Fibroblast of skin of right quadriceps (primary cell): Measurements from ENCODE around the gene CHMP3.
"Not testable (repeated sequence)": the region's sequence is repeated elsewhere in the genome, so short reads cannot be mapped to it uniquely, and the experiment has no call there.

Experiments used
- DNase-seq: peaks from one replicate; pipeline ENCODE4 v3.0.0-alpha.2; 2013

Gene CHMP3

DNA sequence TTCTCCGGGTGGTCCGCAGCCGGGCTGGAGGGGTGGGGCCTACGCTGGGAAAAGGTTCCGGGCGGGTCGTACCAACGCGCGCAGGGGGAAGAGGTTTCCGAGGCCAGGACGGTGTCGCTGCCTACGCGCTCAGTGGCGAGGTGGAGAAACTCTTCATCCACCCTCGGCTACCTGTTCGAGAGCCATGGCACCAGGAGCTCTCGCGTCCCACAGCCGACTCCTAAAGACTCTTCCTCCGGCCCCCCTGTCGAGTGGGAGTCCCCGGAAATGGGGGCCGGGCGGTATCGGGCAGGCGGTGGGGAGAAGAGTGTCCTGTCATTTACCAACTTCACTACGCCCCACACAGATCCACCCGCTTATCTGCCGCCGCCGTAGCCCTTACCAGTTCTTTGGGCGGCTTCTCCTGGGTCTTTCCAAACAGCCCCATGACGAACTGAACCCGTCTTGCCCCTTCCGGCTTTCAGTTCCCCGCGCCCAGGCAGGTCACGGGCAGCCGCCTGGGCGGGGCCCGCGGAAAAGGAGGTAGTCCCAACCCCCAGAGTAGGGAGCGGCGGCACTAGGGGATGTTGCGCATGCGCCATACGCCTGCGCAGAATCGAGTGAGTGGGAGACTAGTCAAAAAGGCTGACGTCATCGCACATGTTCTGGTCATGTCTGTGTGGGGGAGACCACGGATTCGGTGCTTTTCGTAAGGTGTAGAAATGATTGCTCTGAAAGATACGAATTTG, at the start of gene CHMP3:
Gene CHMP3, minus strand, starts transcription at position 522 of the 728 bp plus-strand sequence. Its CDS starts 95 bp downstream, at position 427.
- peak; percentile 98 for DNase-seq

DNA sequence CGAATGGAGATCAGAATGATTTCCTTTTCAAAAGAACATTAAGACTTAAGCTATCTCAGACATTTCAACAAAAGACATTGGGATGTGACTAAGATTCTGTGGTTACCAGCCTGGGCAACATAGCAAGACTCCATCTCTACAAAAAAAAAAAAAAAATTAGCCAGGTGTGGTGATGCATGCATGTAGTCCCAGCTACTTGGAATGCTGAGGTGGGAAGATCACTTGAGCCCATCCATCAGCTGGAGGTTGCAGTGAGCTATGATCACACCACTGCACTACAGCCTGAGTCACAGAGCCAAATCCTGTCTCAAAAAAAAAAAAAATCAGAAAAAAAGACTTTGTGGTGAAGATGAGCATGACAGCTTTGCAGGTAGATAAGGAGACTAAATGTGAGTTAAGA, 47.6 kb upstream of the CHMP3 start:
- no peak for DNase-seq

DNA sequence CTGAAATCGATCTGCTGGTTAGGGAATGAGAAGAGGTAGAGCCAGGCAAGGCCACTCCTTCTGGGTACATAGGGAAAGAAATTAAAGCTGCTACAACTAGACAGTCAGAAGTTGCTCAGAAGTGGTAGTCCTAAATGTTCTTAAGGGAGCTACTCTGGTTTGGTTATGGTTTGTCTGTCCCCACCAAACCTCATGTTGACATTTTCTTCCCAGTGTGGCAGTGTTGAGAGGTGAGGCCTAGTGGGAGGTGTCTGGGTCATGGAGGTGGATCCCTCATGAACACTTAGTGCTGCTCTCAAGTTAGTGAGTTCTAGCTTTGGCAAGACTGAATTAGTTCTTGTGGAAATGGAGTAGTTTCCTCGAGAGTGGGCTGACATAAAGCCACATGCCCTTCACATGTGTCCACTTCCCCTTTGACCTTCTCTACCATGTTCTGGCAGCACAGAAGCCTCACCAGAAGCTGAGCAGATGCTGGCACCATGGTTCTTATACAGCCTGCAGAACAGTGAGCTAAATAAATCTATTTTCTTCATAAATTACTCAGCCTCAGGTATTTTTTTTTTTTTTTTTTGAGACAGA, 45.7 kb upstream of the CHMP3 start:
- DNase-seq: no peak

DNA sequence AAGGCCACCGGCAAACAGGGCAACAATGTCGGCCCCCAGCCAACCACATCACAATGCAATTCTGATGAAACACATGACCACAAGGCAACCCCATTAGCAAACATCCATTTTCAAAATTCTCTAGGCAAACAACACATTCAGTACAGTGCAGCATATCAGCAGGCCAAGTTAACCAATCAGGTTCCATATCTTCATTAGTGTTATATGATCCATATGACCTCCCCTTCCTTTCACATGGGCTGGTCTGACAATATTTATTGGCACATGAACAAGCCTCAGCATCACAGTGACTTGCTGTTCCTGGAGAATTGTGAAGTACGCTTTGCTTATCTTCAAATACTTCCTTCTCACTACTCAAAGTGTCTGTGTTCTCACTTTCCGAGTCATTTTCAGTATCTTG, 40.7 kb upstream of the CHMP3 start:
- DNase-seq: no peak

DNA sequence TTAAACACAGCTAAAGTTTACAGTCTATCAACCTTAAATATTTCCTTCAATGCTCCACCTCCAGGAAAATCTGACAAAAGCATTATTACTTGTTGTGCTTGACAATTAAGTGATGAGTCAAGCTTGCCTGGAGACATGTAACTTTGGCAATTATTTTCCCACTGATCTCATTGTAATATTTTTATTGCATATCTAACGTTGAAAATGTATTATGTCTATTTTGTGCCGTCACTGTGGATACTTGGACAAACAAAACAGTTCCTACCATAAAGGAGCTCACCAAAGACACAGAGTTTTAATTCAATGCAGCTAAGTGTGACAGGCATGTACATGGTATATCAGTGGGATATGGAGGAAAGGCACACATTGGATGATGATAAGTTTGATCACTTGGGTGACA, 35.7 kb upstream of the CHMP3 start:
- DNase-seq: no peak

DNA sequence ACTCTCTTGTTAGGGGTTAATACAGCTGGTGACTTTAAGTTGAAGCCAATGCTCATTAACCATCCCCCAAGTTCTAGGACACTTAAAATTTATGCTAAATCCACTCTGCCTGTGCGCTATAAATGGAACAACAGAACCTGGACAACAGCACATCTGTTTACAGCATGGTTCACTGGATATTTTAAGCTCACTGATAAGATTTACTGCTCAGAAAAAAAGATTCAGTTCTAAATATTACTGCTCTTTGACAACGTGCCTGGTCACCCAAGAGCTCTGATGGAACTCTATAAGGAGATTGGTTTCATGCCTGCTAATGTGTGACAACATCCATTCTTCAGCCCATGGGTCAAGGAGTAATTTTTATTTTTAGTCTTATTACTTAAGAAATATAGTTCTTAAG, 32.9 kb upstream of the CHMP3 start:
- no peak for DNase-seq

DNA sequence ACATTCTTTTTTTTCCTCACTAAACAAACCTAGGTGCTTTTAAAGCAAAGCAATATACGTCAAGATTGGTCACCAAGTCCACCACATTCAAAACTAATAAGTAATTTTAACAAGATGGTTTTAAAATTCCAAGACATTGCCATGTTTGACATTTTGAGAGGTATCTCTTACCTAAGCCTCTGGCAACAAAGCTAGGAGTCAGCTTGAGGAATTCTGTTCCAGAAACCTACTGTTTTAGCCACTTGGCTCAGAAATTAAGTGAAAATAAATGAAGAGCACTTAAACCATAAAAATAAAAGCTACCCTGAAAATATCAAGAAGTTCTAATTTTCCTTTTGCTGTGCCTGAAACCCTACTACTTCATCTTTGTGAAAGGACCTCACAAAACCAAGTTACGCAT, 30.0 kb upstream of the CHMP3 start:
- DNase-seq: no peak

DNA sequence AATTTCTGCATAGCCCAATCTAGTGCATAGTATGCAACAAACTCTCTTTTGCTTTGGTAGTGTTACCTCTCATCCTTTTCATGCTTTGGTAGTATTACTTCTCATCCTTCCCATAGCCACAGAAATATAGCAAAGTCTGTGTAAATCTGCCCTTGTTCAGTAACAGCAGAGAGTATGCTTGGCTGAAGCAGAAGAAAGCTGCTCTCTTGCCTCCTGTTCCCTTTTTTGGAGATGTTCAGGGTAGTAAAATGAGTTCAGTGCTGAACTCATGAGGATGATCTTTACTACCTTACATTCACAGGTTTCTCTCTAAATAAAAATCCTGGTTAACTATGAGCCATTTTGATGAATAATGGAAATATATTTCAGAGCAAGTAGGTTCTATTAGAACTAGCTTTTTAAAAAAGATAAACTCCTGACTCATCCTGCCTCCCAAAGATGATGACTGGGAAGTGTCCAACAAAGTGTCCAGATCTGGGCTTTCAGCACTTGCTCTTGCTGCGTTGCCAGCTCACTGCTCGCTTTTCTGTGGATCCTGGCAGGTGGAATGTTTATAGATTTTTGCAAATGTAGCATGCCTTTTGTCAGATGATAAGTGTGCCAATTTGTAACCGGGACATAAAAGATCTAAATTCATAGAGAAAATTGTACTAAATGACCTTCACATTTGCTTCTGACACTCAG, 29.4 kb upstream of the CHMP3 start:
- DNase-seq: no peak

DNA sequence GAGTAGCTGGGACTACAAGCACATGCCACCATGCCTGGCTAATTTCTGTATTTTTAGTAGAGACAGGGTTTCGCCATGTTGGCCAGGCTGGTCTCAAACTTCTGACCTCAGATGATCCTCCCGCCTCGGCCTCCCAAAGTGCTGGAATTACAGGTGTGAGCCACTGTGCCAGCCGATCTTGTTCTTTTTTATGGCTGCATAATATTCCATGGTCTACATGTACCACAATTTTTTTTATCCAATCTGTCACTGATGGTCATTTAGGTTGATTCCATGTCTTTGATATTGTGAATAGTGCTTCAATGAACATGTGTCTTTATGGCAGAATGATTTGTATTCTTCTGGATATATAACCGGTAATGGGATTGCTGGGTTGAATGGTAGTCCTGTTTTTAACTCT, 26.5 kb upstream of the CHMP3 start:
- not testable (repeated sequence) for DNase-seq

DNA sequence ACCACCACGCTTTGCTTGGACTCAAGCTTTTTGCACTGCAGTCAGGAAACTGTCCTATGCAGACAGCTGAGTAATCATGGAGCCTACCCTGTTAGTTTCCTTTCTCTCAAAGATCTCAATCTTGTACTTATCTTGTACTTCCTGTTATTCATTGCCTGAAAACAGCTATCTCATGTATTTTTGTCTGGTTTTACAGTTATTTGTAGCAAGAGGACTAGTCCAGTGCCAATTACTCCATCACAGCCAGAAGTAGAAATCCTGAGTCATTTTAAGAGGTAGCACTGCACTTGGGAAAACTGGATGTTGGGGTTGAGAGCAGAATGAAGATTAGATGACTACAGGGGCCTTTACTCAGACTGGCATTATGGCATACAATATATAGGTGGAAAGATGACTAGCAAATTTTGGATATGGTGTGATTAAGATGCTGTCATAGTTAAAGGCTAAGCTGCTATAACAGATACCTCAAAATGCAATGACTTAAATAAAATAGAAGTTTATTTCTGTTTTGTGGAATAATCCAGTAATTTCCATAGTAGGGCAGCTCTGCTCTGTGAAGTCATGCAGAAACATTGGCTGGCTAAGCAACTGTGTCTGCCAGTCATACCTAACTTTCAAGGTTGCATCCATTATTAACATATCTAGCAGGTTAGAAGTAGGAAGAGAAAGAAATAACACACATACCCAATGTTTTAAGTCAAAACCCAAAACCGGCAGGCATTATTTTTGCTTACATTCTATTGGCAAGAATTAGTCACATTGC, 21.1 kb upstream of the CHMP3 start:
- DNase-seq: no peak

DNA sequence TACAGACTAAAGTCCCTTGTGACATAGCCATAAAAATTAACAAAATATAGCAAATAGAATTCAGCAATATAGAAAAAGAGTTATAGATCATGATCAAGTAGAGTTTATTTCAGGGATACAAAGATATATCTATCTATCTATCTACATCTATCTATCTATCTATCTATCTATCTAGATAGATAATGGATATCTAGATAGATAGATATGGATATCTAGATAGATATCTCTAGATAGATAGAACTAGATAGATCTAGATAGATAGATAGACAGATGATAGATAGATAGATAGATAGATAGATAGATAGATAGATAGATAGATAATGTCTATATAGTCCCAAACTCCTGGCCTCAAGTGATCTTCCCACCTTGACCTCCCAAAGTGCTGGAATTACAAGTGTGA, 17.3 kb upstream of the CHMP3 start:
- no peak for DNase-seq

DNA sequence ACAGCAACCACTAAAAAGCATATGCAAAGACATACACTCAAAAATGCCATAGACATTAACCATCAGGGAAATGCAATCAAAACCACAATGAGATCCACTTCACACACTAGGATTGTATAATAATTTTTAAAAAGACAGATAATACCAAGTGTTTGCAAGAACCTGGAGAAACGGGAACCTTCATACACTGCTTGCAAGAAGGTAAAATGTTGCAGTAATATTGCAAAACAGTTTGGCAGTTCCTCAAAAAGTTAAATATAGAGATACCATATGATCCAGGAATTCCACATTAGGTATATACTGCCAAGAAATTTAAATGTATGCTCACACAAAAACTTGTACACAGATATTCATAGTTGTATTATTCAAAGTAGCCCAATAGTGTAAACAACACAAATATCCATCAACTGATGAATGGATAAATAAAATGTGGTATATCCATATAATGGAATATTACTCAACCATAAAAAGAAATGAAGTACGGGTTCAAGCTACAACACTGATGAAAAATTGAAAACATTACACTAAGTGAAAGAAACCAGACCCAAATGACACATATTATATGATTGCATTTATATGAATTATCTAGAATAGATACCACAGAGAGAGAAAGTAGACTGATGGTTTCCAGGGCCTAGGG, 14.7 kb upstream of the CHMP3 start:
- no peak for DNase-seq

DNA sequence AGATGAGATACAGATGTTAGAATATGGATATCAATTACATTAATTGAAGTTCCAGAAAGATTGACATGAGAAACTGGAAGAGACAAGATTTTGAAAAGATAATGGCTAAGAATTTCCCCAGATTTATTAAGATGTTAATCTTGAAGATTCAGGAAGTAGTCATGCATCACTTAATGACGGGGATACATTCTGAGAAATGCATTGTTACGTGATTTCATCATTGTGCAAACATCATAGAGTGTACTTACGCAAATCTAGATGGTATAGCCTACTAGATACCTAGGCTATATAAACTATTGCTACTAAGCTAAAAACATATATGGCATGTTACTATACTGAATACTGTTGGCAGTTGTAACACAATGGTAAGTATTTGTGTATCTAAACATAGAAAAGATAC, 6.8 kb upstream of the CHMP3 start:
- no peak for DNase-seq

DNA sequence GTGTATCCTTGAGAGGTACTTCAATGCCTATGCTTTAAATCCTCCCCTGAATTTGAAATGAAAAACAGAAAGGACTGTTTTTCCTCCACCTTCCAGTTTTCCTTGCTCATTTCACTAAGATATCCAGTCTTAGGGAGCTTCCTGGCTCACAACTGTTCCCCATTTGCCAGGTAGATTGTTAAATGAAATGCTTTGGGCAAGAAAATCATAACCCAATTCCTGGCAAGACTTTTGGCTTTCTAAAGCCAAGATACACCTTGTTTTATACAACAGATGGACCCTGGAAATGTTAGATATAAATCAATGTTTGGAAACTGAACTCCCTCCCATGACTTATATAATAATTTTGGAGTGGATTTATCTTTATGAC, 3.6 kb upstream of the CHMP3 start:
- no peak for DNase-seq

DNA sequence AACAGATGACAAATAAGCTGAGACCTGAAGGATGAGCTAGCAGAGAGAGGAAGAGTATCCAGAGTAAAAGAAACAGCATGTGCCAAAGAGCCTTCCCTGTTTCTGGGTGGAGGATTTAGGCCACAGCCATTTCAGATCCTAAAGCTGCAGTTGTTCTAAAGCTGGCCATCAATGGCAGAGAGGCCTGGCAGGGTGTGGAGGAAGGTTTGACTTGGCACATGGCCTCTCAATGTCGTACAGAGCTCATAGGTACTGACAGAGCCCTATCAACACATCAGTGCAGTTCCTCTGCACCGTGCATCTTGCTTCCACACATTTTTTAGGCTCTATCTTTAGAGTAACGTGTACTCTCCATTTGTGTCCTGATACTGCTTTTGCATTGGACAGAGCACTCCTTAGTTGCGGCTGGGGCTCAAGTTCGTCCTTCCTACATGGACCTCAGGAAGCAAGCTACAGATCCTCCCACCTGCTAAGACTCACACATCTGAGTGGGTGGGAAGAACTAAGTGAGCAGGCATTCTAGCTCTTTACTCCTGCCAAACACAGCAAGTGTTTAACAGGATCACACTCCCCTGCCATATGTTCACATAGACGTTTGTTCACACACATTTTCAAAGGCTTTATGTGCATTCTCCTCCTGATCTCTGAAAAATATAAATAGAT, 3.0 kb upstream of the CHMP3 start:
- no peak for DNase-seq

DNA sequence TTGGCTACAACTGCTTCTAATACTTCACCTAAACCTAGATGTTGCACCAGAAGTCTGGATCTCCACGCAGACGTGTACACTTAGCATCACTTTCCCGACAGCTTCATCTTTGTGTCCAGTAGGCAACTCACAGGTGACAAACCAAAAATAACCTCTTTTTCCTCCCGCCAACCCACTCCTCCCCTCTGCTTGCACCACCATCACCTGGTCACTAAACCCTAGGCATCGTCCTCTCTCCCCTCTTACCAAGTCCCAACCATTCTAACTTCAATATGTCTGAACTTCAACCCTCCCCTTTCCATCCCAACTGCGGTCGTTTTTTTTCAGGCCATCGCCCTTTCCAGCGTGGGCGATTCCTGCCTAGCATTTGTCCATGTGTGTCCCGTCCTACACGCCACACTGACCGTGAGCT, 413 bp upstream of the CHMP3 start:
- DNase-seq: no peak

DNA sequence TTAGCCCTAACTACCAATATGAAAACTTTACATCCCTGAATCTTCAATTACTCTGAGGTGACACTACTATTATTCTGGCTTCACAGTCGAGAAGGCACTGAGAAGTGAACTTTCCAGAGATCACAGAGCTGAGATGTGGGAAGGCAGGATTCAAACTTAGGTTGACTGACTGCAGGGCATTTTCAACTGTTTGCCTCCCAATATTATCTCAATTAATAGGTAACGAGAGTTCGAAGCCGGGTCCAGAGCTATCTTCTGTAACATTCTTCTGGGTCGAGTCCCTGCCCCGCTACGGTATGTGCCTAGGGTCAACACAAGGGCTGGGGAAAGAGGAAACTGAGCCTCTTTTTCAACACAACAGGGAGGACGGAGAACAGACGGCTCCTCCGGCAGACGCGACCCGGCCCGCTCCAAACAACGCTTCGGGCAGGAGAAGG, 740 bp downstream of the CHMP3 start:
- DNase-seq: no peak

DNA sequence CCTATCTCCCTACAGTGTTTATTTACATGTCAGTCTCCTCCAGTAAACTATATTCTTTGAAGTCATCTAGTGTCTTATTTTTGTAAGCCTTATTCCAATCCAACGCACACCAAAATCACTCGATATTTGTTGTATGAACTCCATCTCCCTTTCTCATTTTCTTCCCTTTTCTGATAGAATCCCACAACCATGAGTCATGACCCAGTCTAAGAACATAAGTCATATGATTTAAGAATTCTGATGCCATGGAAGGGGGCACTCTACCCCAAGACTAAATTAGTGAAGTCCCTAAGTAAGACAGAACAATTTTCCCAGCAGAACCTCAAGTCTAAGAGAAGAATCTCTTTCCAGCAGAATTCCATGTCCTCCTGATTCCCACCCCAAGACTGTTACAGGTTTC, 5.4 kb downstream of the CHMP3 start:
- DNase-seq: no peak

DNA sequence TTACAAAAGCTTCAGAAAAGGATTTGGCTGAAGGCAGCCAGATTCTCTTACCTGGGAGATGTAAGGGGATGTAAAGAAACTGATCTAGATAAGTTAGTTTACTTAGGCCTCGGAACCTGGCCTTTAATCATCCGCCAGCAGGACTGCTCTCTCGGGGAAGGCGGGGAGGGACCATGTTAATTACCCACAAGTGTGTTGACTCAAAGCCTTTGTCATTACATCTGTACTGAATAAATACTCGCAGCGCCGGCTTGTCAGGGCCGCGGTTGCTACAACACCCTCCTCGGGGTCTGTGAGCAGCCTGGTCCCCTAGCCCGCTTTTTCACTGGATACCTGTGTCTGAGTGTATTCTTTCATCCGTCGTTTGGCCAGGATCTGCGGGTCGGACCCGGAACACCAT, 6.7 kb downstream of the CHMP3 start:
- no peak for DNase-seq

DNA sequence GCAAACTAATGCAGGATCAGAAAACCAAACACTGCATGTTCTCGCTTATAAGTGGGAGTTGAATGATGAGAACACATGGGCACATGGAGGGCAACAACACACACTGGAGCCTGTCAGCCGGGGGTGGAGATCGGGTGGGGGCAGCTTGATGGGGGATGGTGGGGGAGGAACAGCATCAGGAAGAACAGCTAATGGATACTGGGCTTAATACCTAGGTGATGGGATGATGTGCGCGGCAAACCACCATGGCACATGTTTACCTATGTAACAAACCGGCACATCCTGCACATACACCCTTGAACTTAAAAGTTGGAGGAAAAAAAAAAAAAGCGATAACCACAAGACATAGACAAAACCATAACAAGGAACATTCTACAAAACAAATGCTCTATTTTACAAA, 10.4 kb downstream of the CHMP3 start:
- DNase-seq: no peak

DNA sequence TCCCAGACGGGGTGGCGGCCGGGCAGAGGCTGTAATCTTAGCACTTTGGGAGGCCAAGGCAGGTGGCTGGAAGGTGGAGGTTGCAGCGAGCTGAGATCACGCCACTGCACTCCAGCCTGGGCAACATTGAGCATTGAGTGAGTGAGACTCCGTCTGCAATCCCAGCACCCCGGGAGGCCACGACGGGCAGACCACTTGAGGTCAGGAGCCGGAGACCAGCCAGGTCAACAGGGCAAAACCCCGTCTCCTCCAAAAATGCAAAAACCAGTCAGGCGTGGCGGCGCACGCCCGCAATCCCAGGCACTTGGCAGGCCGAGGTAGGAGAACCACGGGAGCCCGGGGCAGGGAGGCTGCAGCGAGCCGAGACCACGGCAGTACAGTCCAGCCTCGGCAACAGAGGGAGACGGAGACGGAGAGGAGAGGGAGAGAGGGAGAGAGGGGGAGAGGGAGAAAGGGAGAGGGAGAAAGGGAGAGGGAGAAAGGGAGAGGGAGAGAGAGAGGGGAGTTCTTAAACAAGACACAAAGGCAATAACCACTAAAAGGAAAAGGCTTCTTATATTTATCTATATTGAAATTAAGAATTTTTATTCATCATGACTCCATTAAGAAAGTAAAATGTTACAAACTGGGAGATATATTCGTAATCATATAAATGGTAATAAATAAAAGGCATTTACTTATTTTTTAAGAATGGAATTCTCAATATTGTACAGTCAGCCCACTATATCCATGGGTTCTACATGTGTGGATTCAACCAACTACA, 13.1 kb downstream of the CHMP3 start:
- not testable (repeated sequence) for DNase-seq

DNA sequence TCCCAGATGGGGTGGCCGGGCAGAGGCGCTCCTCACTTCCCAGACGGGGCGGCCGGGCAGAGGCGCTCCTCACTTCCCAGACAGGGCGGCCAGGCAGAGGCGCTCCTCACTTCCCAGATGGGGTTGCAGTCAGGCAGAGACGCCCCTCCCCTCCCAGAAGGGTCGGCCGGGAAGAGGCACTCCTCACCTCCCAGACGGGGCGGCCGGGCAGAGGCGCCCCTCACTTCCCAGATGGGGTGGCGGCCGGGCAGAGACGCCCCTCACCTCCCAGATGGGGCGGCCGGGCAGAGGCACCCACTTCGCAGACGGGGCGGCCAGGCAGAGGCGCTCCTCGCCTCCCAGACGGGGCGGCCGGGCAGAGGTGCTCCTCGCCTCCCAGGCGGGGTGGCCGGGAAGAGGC, 13.8 kb downstream of the CHMP3 start:
- not testable (repeated sequence) for DNase-seq
